K562 (cell line): ENCODE results near the gene ACRV1. TPM values are rescaled to one million over a fixed set of nuclear protein-coding genes. Genes with fewer than 3 reads are reported as not detected.

ENCODE experiments used
- CBFA2T2 ChIP-seq: fragments of 450-650 bp; conservative IDR thresholded peaks from 2 replicates; pipeline ENCODE4 v1.6.1; 2017; ENCODE audit warnings: mild to moderate bottlenecking
- MTA1 ChIP-seq: fragments of 450-650 bp; IDR thresholded peaks from 2 replicates; pipeline ENCODE4 v1.6.1; 2017; ENCODE audit warnings: borderline replicate concordance
- ZBTB2 ChIP-seq: fragments of 450-650 bp; IDR thresholded peaks from 2 replicates; pipeline ENCODE4 v1.6.1; 2016; ENCODE audit warnings: antibody characterized with exemption
- ZNF583 ChIP-seq: fragments of 250-450 bp; sonication (Bioruptor Pico); IDR thresholded peaks from 2 replicates; pipeline ENCODE4 v1.4.0; 2020
- ZNF584 ChIP-seq: fragments of 200-800 bp; sonication (Bioruptor generic); IDR thresholded peaks from 2 replicates; pipeline ENCODE4 v1.6.1; 2016; ENCODE audit warnings: low read depth, mild to moderate bottlenecking, missing genetic modification characterization, missing compliant biosample characterization
- polyA plus RNA-seq, 8 experiments: library from polyadenylated mRNA; depleted of rRNA in 4 of 8; stranded (reverse) in 5 of 8; unstranded in 3 of 8; fragments of >200 nt; fragmentation: Nextera tagmentation in 2 of 8; fragmentation: Illumina TruSeq in 1 of 8; extraction: Ambion mirVana in 2 of 8; extraction: Trizol in 1 of 8; gene quantifications; 2 replicates each; pipeline versions ENCODE4 v1.2.1 to v1.2.3, GENCODE V29; 2011 to 2014; ENCODE audit warnings: inconsistent platforms in 1 of 8, missing spikeins in 1 of 8
- total RNA-seq, 7 experiments: library from RNA; depleted of rRNA in 6 of 7; stranded (reverse); fragments of >200 nt in 6 of 7; fragmentation: Illumina TruSeq in 2 of 7; extraction: Trizol in 2 of 7; gene quantifications; 2 replicates each; pipeline versions ENCODE4 v1.2.1 to v1.2.3, GENCODE V29; 2011 to 2021; ENCODE audit warnings: low replicate concordance in 1 of 7
- TF ChIP-seq, protein P1 (sequence below), 3 experiments: fragments of 200-800 bp in 1 of 3; fragments of 250-450 bp in 1 of 3; fragments of 450-650 bp in 1 of 3; sonication (Bioruptor Pico) in 1 of 3; sonication (Bioruptor generic) in 1 of 3; formaldehyde crosslinking in 1 of 3; IDR thresholded peaks; 2 replicates each; pipeline versions ENCODE4 v1.6.1 to v1.8.0; 2016 to 2022; ENCODE audit warnings: mild to moderate bottlenecking in 2 of 3, missing genetic modification characterization in 2 of 3, missing compliant biosample characterization in 1 of 3, moderate library complexity in 1 of 3
- TF ChIP-seq, protein P2 (sequence below): fragments of 250-450 bp; sonication (Bioruptor Pico); IDR thresholded peaks from 2 replicates; pipeline ENCODE4 v1.8.0; 2022; ENCODE audit warnings: moderate library complexity, mild to moderate bottlenecking, inconsistent platforms

Gene ACRV1
- total and polyA plus RNA-seq, 9 of the 15 experiments (the other 6 are each of a cell fraction or from before 2014, with no cell fraction given): 0.22 to 0.25 TPM; not detected in 7

DNA sequence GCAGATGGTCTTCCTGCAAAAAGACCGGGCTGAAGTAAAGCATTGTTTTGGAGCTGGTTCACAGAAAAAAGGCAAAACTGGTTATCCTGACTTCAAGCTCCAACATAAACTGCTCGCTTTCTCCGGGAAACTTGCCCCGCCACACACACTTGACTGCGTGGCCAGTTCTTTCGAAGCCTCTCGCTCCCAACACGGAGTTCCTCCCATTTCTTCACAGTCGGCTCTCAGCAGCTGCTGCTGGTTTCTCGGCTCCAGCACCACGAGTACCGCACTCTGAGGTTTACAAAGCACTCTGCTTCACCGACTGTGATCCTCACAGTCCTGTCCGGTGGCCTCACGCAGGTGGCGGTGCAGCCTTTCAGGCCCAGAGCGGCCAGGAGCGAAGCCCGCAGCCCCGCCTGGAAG is 55.4 kb downstream of the ACRV1 start (continued):
- TF ChIP-seq, protein P1, sequence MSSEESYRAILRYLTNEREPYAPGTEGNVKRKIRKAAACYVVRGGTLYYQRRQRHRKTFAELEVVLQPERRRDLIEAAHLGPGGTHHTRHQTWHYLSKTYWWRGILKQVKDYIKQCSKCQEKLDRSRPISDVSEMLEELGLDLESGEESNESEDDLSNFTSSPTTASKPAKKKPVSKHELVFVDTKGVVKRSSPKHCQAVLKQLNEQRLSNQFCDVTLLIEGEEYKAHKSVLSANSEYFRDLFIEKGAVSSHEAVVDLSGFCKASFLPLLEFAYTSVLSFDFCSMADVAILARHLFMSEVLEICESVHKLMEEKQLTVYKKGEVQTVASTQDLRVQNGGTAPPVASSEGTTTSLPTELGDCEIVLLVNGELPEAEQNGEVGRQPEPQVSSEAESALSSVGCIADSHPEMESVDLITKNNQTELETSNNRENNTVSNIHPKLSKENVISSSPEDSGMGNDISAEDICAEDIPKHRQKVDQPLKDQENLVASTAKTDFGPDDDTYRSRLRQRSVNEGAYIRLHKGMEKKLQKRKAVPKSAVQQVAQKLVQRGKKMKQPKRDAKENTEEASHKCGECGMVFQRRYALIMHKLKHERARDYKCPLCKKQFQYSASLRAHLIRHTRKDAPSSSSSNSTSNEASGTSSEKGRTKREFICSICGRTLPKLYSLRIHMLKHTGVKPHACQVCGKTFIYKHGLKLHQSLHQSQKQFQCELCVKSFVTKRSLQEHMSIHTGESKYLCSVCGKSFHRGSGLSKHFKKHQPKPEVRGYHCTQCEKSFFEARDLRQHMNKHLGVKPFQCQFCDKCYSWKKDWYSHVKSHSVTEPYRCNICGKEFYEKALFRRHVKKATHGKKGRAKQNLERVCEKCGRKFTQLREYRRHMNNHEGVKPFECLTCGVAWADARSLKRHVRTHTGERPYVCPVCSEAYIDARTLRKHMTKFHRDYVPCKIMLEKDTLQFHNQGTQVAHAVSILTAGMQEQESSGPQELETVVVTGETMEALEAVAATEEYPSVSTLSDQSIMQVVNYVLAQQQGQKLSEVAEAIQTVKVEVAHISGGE (CRISPR knock-in tag; IDR thresholded peaks at IDR 0.05): no peak
- TF ChIP-seq, protein P2, sequence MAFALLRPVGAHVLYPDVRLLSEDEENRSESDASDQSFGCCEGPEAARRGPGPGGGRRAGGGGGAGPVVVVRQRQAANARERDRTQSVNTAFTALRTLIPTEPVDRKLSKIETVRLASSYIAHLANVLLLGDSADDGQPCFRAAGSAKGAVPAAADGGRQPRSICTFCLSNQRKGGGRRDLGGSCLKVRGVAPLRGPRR: no peak
- TF ChIP-seq ZNF584 (CRISPR knock-in tag) (no peak), MTA1 (no peak), ZNF583 (CRISPR knock-in tag) (no peak), CBFA2T2 (no peak), ZBTB2 (no peak)
- TF ChIP-seq, all 486 proteins: peak for 41
